GM19397 (cell line): ENCODE results near the gene FADS6.
"Not testable (repeated sequence)": the region's sequence is repeated elsewhere in the genome, so short reads cannot be mapped to it uniquely, and the experiment has no call there.

ENCODE experiments used
- ATAC-seq: cut with Tn5 transposase; IDR thresholded peaks from one replicate; pipeline ENCODE4 v1.9.1; 2021; ENCODE audit warnings: mild to moderate bottlenecking, moderate library complexity; ENCODE audit not compliant: unreplicated experiment

The FADS6 gene

GRCh38 chr17:74870028-74870427 is 23.4 kb downstream of the FADS6 start:
- ATAC-seq = not testable (repeated sequence)

- ATAC-seq = no peak
These were observed 24.6 kb downstream of the FADS6 start for GRCh38 chr17:74868908-74869255.

- ATAC-seq = no peak
These were observed 25.1 kb downstream of the FADS6 start for GRCh38 chr17:74868251-74868907.

DNA sequence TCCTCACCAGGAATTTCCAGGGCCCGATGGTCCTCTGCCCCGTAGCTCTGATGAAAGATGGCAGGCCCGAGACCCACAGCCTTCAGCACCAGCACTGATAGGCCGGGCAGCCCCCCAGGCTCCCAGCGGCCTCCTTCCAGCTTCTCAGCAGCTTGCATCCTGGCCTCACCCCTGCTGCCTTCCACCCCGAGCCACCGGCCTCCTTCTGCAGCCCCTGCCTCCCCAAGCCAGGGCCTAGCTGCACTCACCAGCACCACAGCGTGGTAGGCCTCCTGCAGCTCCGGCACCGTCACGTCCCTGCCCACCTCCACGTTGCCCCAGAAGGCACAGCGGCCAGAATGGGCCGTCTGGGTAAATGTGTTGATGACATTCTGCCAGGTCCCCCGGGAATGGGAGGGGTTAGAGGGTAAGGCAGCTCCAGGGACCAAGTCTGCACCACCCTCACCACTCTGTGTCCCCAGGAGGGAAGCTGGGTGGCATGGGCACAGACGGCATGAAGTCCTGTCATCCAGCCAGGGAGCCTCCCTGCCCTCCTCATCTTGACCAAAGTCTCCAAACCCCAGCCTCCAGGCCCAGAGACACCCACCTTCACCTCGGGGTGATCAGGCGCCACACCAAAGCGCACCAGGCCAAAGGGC is 27.1 kb downstream of the FADS6 start:
- ATAC-seq = no peak

DNA sequence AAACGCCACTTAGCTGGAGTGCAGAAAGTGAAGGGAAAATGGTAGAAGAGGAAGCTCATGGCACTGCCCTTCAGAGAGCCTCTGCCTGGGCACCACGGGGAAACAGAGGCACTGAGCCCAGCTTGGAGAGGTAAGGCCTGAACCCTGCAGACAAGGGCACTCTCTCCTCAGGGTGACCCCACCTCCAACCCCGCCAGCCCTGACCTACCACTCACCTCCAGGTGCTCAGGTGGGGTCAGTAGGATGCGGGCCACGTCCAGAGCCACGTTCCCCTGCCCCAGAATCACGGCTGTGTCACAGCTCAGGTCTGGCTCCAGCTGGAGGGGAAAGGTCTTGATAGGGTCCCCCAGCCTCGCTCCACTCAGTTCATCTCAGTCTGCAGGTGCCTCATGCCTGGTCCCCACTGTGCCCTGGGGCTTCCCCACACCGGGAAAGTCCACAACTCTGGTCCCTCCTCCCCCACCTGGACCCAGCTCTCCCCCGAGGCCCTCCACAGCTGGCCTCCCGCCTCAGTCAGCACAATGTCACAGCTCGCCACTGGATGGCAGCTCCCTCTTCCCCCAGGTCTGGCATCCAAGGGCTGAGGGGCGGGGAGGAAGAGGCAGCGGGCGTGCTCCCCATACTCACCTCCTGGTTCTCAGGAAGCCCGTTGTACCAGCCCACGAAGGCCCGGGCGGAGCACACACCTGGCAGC is 27.8 kb downstream of the FADS6 start:
- no peak for ATAC-seq

DNA sequence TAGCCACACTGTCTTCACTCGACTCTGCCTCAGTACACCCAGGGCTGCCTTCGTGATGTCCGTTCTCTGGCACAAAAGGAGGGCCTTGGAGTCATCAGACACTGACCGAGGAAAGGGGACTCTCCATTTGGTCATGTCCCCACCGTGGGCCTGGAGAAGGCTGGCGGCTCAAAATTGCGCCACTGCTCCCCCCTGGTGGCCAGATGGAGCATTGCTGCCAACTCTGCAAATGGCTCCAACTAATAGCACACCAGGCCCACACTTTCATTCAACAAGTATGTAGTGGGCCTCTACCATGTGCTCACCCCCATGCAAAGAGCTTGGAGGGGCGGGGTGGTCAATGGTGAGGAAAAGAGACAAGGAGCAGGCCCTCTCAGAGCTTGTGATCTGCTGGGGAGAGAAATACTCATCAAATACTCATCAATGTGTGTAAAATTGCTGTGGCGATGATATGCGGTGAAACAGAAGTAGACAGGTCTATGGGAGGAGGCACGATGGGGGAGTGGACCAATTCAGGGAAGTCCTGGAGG is 28.5 kb downstream of the FADS6 start:
- no peak for ATAC-seq

DNA sequence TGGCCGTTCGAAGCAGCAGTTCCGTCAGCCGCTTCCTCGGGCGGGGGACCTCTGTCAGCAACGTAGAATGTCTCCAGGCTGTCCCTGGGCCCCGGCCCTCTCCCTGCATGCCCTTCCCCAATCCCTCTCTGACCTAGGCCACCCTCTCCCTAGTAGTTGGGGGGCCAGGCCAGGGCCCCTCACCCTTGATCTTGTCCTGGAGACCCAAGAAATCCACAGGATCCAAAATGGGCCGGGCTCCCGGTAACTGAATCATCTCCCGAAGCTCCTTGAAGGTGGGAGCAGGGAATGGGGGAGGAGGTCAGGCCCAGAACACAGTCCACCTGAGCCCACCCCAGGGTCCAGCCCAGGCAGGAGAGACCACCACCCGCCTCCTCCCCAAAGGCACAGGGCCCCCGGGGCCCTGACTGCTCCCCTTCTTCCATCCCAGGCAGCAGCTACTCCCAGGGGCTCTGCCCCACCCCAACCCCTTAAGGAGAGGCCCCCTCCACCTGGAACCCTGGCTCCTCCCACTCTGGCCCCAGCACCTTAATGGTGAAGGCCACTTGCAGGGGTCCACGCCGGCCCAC is 29.1 kb downstream of the FADS6 start:
- ATAC-seq = no peak

GRCh38 chr17:74863420-74864296 is 29.8 kb downstream of the FADS6 start:
- ATAC-seq = no peak

DNA sequence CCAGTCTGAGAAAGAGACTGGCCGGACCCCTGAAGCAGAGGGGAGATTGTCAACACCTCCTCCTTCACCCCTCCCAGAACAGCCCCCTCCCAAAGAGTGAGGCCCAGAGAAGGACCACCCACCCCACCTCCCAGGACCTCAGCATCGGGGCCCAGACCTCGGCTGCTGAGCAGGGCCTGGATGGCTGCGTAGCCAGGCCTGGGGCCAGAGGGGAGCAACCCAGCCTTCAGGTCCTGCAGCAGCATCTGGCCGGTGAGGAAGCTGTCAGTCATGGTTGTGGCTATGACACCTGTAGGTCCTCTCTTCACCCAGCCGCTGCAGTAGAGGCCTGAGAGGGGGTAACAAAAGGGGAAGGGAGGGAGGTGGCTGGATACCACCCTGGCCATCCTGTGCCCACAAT is 30.5 kb downstream of the FADS6 start:
- ATAC-seq = no peak

DNA sequence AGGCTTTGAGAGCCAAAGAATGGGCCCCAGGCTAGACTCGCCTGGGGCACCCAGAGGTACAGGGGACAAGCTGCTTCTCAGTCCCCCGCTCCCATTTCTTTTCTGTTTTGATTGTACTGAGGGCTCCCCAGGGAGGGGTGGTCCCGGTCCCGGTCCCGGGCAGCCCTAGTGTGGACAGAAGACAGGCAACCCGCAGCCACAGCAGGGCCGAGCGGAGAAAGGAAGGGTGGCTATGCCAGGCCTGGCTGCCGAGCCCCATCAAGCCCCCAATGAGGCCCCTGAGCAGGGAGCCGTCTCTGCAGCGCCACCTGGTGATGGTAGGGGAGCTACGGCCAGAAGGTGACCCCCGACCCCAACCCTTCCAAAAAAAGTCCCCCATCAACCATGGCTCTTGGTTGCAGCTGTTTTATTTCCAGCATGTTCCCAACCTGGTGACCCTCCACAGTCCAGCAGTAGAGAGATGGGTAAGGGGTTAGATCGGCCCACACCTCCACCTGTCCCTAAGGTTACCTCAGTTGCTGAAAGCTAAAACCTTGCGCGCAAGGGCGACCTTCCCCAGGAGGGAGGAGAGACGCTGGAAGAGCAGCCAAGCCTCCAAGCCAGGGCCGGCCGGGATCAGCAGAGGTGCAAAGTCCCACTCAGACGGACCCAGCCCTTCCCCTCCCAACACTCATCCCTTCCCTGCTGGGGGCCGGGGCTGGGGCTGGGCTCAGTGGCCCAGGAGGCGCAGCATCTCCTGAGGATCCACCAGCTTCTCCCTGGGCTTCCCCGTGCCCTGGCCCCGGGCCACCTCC is 31.1 kb downstream of the FADS6 start:
- no peak for ATAC-seq

DNA sequence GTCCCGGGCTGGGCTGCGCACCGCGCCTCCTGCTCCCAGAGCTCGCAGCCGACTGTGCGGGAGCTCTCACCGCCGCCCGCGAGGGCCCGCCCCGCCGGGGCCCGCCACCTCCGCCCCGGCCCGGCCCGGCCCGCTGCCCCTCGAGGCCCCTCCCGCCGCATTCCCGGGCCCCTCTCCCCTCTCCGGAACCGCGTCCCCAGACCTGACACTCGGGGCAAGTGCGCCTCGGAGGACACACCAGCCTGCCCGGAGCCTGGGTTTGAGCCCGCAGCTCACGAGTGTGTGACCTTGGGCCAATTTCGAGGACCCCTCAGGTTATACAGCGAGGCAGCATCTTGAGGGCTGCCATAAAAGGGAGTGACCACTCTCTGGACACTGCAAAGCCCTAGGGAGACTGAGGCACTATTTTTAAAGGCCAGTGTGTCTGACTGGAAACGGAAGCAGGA is 31.7 kb downstream of the FADS6 start:
- no peak for ATAC-seq

DNA sequence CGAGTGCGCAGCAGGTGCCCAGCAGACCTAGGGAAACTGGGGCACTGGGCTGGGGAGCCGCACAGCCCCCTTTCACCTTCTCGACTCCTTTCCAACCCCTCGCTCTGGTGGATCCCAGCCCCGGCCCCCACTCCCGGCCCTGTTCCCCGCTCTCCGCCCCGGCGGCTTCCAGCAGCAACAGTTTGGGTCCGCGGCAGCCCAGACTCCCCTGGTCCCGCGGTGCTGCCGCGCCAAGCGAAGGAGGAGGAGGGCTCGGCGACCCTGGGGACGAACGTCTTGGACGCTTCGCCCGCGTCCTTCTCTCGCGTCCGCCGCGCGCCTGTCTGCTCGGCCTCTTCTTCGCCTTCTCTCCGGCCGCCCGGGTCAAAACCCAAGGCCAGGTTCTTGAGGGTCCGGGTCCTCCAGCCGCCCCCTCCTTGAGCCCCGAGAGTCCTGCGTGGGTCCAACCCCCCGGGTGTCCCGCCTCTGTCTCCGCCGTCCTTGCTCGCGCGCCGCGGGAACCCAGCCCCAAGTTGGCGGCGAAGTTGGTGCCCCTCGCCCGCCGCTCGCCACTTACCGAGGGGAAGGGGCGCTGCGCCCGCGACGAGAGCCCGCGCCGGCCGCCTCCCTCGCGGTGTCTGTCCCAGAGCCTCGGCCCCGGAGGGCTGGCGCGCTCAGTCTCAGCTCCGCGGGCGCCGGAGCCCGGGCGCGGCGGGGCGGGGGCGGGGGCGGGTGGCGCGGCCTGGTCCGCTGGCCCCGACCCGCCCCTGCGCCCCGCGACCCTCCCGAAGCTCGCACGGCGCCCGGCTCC is 32.4 kb downstream of the FADS6 start:
- no peak for ATAC-seq

DNA sequence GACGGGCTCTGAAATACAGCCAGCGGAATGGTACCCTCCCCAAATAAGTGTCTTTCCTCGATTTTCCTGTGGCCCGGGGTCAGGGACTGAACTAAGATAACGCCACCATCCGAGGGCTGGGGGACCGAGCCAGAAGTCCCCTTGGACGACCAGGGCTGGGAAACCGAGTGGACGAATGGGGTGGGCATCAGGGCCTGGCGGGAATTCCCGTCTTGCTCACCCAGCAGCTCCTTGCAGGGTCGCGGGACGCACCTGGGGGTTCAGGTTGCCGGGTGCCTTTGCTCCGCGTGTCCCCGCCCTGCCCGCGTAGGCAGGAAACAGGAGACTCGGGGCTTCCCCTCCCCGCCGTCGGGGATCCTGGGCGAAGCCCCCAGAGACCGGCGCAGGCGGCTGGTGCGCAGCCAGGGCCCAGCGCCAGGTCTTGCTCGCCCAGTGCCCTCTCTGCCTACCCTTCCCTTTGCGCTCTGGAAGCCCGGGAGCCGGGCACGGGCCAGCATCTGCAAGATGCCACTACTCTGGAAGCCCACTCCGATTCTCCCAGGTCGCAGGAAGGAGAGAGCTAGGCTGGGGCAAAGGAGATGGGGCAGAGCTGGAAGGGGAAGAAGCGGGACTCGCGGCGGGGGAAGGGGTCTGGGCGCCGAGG is 33.1 kb downstream of the FADS6 start:
- no peak for ATAC-seq

DNA sequence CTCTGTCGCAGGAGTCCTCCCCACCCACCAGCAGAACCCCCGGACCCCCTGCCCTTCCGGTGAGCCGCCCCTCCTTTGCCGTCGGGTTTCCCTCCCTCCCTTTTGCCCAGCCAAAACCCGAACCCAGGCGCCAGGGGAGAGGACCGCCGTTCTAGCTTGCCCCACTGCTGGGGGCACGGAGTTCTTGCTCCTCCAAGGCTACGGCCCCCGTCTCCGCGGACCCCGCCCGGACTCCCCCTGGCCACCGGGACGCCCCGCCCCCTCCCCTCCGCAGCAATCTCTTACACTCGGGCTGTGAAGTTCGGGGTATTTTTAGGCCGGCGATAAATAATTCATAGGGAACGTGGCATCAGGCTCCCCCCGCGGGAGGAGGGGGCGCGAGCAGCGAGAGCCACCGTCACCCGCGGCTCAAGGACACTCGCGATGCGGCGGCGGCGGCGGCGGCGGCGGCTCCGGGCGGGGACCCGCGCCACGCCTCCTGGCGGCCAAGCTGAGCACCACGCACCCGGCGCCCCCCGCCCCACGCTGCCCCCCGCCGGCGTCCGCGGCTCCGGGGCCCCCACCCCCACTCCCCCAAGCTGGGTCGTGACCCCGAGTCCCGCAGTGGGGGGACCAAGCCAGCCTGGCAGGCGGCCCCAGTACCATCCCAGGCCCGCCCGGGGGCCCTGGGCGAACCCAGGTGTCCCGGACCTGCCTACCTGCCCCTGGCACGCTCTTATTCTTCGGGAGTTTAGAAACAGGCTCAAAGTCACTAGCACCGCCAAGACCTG is 33.8 kb downstream of the FADS6 start, which contains the start of gene GRIN2C:
TSS of gene GRIN2C (minus strand) at position 427 of the 770 bp plus-strand sequence. CDS start 4,793 bp downstream, outside the sequence.
- no peak for ATAC-seq

DNA sequence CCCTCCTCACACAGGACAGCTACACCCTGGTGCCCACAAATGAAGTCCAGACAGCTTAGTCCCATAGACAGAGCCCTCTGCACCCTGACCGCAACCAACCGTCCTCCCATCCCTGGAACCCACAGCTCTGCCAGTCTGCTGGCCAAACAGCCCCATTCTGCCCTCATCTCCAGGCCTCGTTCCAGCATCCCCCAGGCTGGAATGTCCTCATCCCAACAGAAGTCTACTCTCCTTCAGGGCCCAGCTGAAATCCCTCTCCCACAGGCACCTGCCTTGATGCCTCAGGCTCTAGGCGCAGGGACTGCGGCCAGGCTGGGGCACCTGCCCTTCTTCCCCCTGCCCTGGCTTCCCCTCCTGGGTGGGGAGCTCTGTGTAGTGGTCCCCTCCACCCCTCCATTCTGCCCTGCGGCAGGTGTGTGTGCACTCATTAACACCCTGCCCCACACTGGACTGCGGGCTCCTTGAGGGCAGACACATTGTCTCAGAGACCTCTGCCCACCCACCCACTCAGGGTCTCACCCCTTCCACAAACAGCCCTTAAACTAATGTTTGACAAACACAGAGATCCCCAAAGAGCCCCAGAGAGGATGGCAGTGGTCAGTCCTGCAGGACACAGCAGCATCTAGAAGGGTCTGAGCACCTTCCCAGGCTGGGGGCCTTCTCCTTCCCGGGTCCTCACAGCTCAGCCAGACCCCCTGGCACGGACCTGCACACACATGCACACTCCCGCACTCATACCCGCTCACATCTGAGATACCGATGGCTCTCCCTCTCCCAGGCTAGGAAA is 34.6 kb downstream of the FADS6 start:
- ATAC-seq = no peak

DNA sequence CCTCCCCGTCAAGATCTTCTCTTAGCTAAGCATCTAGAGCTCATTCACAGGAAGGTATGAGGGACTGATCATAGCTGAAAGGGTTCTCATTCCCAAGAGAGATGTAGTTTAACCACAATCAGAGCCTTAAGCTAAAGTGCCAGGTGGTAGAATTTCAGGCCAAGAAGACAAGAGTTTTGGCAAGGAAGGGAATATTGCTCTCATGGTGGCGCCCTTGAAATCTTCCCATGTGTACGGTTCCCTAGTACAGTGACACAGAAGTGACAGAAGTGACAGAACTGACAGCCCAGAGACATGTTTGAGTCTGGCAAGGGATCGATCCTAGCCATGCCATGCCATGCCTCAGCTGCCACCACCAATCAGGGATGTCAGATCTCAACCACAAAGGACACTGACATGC is 36.2 kb downstream of the FADS6 start:
- no peak for ATAC-seq

DNA sequence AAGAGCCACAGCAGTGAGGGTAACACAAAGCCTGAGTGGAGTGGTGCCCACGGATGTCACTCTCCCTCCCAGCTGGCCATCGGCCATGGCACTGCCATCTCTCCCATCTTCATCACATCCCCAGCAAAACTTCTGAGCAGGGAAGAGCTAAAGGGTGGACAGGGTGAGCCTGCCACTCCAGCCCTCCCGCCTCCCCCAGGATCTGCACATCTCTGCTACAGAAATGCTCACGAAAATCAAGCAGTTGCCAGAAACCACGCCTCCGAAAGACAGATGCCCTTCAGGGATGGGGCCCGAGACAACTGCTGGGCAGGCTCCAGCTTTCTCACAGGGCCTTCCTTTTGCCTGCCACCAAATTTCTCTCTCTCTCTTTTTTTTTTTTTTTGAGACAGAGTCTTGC is 37.3 kb downstream of the FADS6 start:
- no peak for ATAC-seq
